HG03378 (cell line): ENCODE measurements around the gene WDR54.

Experiments used
- ATAC-seq: cut with Tn5 transposase; IDR thresholded peaks from one replicate; pipeline ENCODE4 v1.9.1; 2021; ENCODE audit warnings: mild to moderate bottlenecking, moderate library complexity; ENCODE audit not compliant: unreplicated experiment

Gene WDR54

GRCh38 chr2:74474899-74475298 is 53.4 kb downstream of the WDR54 start:
- no peak for ATAC-seq
